GM12878 (cell line): ENCODE data around the gene CACNA1D. TPM values are rescaled to one million over a fixed set of nuclear protein-coding genes. Genes with fewer than 3 reads are reported as not detected.
"Not testable (repeated sequence)": the region's sequence is repeated elsewhere in the genome, so short reads cannot be mapped to it uniquely, and the experiment has no call there.

Experiments
- ATAC-seq: fragments of 200-7000 bp; cut with Tn5 transposase; 3 replicates; pipeline ENCODE4 v1.9.1; 2020; ENCODE audit warnings: mild to moderate bottlenecking, moderate library complexity
- BruUV-seq: library from RNA; stranded (reverse); fragments of 400-500 nt; replicated peaks from 2 replicates; lab custom pipeline; 2021; lab: Mats Ljungman, UMichigan
- CTCF ChIA-PET: fragments of 300-600 bp; sonication (Branson Sonifier 250); formaldehyde crosslinking; extraction: SDS; loops from one replicate; lab custom pipeline; 2021; ENCODE audit warnings: inconsistent platforms; lab: Yijun Ruan, JAX
- POLR2A ChIA-PET: fragments of 350-600 bp; formaldehyde crosslinking; extraction: SDS; loops from one replicate; lab custom pipeline; 2021; ENCODE audit warnings: inconsistent platforms; lab: Charles Lee
- RAD21 ChIA-PET: fragments of 300-600 bp; sonication (Branson Sonifier 250); formaldehyde crosslinking; loops from one replicate; lab custom pipeline; 2023; ENCODE audit warnings: antibody characterized with exemption; ENCODE audit not compliant: unreplicated experiment; lab: Charles Lee
- SMC1A ChIA-PET: fragments of 300-600 bp; sonication (Branson Sonifier 250); formaldehyde crosslinking; loops from one replicate; lab custom pipeline; 2023; ENCODE audit not compliant: unreplicated experiment, uncharacterized antibody; lab: Charles Lee
- DNase-seq: peaks from one replicate; pipeline ENCODE4 v3.0.0-alpha.2; 2011; ENCODE audit warnings: low read depth, low spot score
- FAIRE-seq: peaks from 3 replicates; lab custom pipeline; 2011; peaks lifted over from hg19 to GRCh38; lab: Jason Lieb, UNC
- H2AFZ ChIP-seq: 2 replicates; pipeline ENCODE4 v1.6.0; 2011; ENCODE audit warnings: low read depth, low read length, control low read depth; ENCODE audit not compliant: control insufficient read depth
- H3K27ac ChIP-seq: 2 replicates; pipeline ENCODE4 v1.5.1; 2011; ENCODE audit warnings: control low read depth; ENCODE audit not compliant: control insufficient read depth, insufficient read depth
- H3K27me3 ChIP-seq, 2 experiments: replicated peaks in 1 of 2; 2 replicates each; pipeline versions ENCODE4 v1.6.0 to v1.6.1; 2011; ENCODE audit warnings: low read length in 1 of 2; ENCODE audit not compliant: control insufficient read depth in 2 of 2, insufficient read depth in 2 of 2
- H3K36me3 ChIP-seq, 2 experiments: 2 replicates each; pipeline ENCODE4 v1.5.1; 2011; ENCODE audit warnings: low read length in 1 of 2; ENCODE audit not compliant: control insufficient read depth in 2 of 2, insufficient read depth in 2 of 2
- H3K4me1 ChIP-seq: 2 replicates; pipeline ENCODE4 v1.6.1; 2011; ENCODE audit warnings: mild to moderate bottlenecking, low read length, moderate library complexity, mixed read lengths; ENCODE audit not compliant: control insufficient read depth, insufficient read depth
- H3K4me2 ChIP-seq: 2 replicates; pipeline ENCODE4 v1.6.0; 2011; ENCODE audit warnings: control low read depth; ENCODE audit not compliant: control insufficient read depth, insufficient read depth
- H3K4me3 ChIP-seq: fragments of 200-600 bp; sonication (generic); 2 replicates; pipeline ENCODE4 v1.5.1; 2016
- H3K79me2 ChIP-seq: 2 replicates; pipeline ENCODE4 v1.6.0; 2011; ENCODE audit warnings: low read length; ENCODE audit not compliant: control insufficient read depth, insufficient read depth
- H3K9ac ChIP-seq: 2 replicates; pipeline ENCODE4 v1.8.0; 2011; ENCODE audit warnings: low read length, control low read depth, mixed read lengths; ENCODE audit not compliant: control insufficient read depth, insufficient read depth
- H3K9me3 ChIP-seq: replicated peaks from 3 replicates; pipeline ENCODE4 v1.5.1; 2011; ENCODE audit warnings: mild to moderate bottlenecking, low read length; ENCODE audit not compliant: control insufficient read depth, insufficient read depth
- H4K20me1 ChIP-seq: 2 replicates; pipeline ENCODE4 v1.6.0; 2011; ENCODE audit not compliant: control insufficient read depth, insufficient read depth
- BCL11A ChIP-seq: IDR thresholded peaks from 2 replicates; pipeline ENCODE4 v1.6.1; 2011; ENCODE audit warnings: low read depth, low read length
- CBFB ChIP-seq: IDR thresholded peaks from 2 replicates; pipeline ENCODE4 v1.6.1; 2016; ENCODE audit warnings: antibody characterized with exemption, low read depth
- HDGF ChIP-seq: fragments of 450-650 bp; IDR thresholded peaks from 2 replicates; pipeline ENCODE4 v1.6.1; 2016; ENCODE audit warnings: antibody characterized with exemption
- KAT2A ChIP-seq: conservative IDR thresholded peaks from 2 replicates; pipeline ENCODE4 v1.6.1; 2011; ENCODE audit warnings: low read depth, low read length; ENCODE audit not compliant: control insufficient read depth
- NRF1 ChIP-seq: conservative IDR thresholded peaks from 2 replicates; pipeline ENCODE4 v1.6.1; 2011; ENCODE audit warnings: mild to moderate bottlenecking, low read depth, low read length, improper control_type of control experiment
- ZNF274 ChIP-seq: IDR thresholded peaks from one replicate; pipeline ENCODE4 v1.8.0; 2011; ENCODE audit not compliant: insufficient read length, insufficient read depth
- WGBS: methylation state at CpG from one replicate; pipeline ENCODE4 v1.1.6; 2016; ENCODE audit warnings: low lambda C conversion rate; ENCODE audit not compliant: insufficient replicate concordance, insufficient coverage; ENCODE audit errors: missing lambda C conversion rate; 5-methylcytosine and 5-hydroxymethylcytosine counted together
- in situ Hi-C: fragments of 300-500 bp; cut with MboI; formaldehyde crosslinking; loops from 9 replicates; pipeline ENCODE4 v1.14.3; 2018; ENCODE audit warnings: mixed read lengths
- intact Hi-C: fragments of 100-400 bp; cut with micrococcal nuclease; formaldehyde crosslinking; loops from one replicate; pipeline ENCODE4 v1.14.2; 2022; ENCODE audit not compliant: unreplicated experiment
- polyA plus RNA-seq, 11 experiments: library from polyadenylated mRNA; depleted of rRNA in 4 of 11; unstranded in 6 of 11; stranded (reverse) in 5 of 11; fragments of >200 nt; fragmentation: Nextera tagmentation in 4 of 11; fragmentation: Illumina TruSeq in 1 of 11; extraction: Ambion mirVana in 4 of 11; extraction: Trizol in 1 of 11; gene quantifications; 1 replicate in 1 of 11; 2 replicates in 10 of 11; pipeline versions ENCODE4 v1.2.1 to v1.2.3, GENCODE V29; 2011 to 2016; ENCODE audit warnings: inconsistent platforms in 2 of 11, missing spikeins in 2 of 11, low read depth in 1 of 11
- total RNA-seq, 4 experiments: library from RNA; depleted of rRNA in 3 of 4; stranded (reverse); fragments of >200 nt in 3 of 4; fragmentation: Illumina TruSeq in 1 of 4; extraction: Trizol in 1 of 4; gene quantifications; 2 replicates each; pipeline versions ENCODE4 v1.2.1 to v1.2.3, GENCODE V29; 2013 to 2021

CACNA1D gene
- total and polyA plus RNA-seq, 10 of the 15 experiments (the other 5 are each of a cell fraction or from before 2014, with no cell fraction given) = 0.21 to 24.4 (median 1.6) TPM

DNA sequence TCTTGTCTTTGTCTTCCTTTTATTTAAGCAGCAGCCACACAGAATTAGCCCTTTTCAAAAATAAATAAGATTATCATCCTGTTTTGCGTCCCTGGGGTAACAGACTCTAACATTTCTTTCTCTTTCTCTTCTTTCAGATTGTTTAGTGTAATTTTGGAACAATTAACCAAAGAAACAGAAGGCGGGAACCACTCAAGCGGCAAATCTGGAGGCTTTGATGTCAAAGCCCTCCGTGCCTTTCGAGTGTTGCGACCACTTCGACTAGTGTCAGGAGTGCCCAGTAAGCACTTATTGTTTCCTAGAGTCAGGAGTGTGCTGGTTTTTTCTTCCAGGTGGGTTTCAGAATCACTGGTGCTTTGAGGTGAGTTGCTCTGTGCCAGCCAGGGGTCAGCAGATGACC, 165.6 kb downstream of the CACNA1D start:
- ChIA-PET RAD21 (no interaction called here), POLR2A (no interaction called here), CTCF (no interaction called here), SMC1A (no interaction called here)
- H3K4me3 ChIP-seq = no peak overlapping the region
- H3K27ac ChIP-seq = no peak overlapping the region
- no peaks in the 10 kb centered on the region for H3K79me2 ChIP-seq
- no peaks in the 10 kb centered on the region for H3K4me1 ChIP-seq
- H3K36me3 ChIP-seq = no peaks in the 10 kb centered on the region
- no peak for FAIRE-seq
- H2AFZ ChIP-seq = no peak overlapping the region
- H3K9me3 ChIP-seq = peaks cover 4% of the 10 kb centered on the region; the same call in 1 of the 3 replicates
- no peaks in the 10 kb centered on the region for H4K20me1 ChIP-seq
- no peak for TF ChIP-seq KAT2A
- TF ChIP-seq HDGF = no peak
- TF ChIP-seq BCL11A = no peak
- TF ChIP-seq CBFB = no peak
- TF ChIP-seq NRF1 = no peak
- intact Hi-C loops (no loop called here), in situ Hi-C loops (no loop called here)
- 68% methylated on average over 7 of the region's 7 CpGs for WGBS
- no TSS peak for BruUV-seq
- DNase-seq = no peak
- H3K27me3 ChIP-seq = no peaks in the 10 kb centered on the region
- ATAC-seq = no peak
- H3K9ac ChIP-seq = no peak overlapping the region
- no peak overlapping the region for H3K4me2 ChIP-seq

DNA sequence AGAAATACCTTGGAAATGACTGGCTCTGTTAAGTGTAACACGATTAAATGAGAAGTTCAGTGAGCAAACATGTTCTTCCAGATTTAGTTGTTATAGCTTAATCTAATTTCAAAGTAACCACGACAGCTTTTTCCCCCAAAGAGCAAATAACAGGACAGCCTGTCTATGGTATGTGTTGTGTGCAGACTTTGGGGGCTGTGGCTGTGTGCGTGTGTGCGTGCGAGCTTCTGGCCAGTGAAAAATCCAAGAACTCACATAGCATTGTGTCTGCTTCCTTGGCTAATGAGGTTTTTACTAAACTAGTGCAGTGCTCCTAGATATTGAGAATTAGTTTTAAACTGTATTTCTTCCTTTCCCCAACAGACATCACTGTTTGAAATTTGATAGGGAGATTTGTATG, 167.1 kb downstream of the CACNA1D start:
- Histone ChIP-seq H3K4me1 (no peaks in the 10 kb centered on the region), H3K9me3 (peaks cover 4% of the 10 kb centered on the region; the same call in 1 of the 3 replicates), H3K4me2 (no peak overlapping the region), H3K9ac (no peak overlapping the region), H3K27me3 (no peaks in the 10 kb centered on the region), H3K79me2 (no peaks in the 10 kb centered on the region), H3K4me3 (no peak overlapping the region), H2AFZ (no peak overlapping the region), H3K27ac (no peak overlapping the region), H3K36me3 (no peaks in the 10 kb centered on the region), H4K20me1 (no peaks in the 10 kb centered on the region)
- FAIRE-seq (no peak), DNase-seq (no peak), ATAC-seq (no peak)
- ChIA-PET CTCF (no interaction called here), SMC1A (no interaction called here), RAD21 (no interaction called here), POLR2A (no interaction called here)
- intact Hi-C loops = no loop called here
- no TSS peak for BruUV-seq
- 60% methylated on average over 5 of the region's 5 CpGs for WGBS
- in situ Hi-C loops = no loop called here
- TF ChIP-seq CBFB = no peak
- TF ChIP-seq ZNF274 = peak; percentile 29

DNA sequence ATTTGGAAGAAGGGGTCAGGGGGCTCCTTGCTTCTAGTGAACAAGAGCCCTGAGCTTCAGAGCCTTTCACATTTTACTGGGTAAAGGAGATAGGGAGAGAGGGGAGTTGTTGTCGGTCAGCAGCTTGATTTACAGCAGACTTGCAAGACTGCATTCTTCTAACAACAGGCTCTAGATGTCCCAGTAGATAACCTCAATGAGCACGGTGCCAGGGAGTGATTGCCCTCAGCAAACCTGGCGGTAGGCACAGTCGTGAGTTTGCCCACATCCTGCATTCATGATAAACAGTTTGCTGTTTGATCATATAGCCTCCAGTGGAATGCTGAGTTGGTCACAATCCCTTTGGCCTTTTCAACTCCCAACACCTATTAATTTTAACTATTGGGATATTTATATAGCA, 170.4 kb downstream of the CACNA1D start:
- H3K79me2 ChIP-seq, H2AFZ ChIP-seq, ATAC-seq, H3K27ac ChIP-seq, FAIRE-seq, H3K4me3 ChIP-seq, in situ Hi-C loops, DNase-seq, H3K36me3 ChIP-seq, H3K4me2 ChIP-seq, H4K20me1 ChIP-seq, RAD21 ChIA-PET, H3K9ac ChIP-seq, BruUV-seq, H3K4me1 ChIP-seq, H3K9me3 ChIP-seq, H3K27me3 ChIP-seq, intact Hi-C loops: not testable (repeated sequence)
- WGBS = 18% methylated on average over 4 of the region's 4 CpGs
- POLR2A ChIA-PET = interaction anchor here (0.6 kb wide), 1 partner anchor 192 kb away, joined by 3 read pairs; no protein-coding TSS in a partner anchor
- SMC1A ChIA-PET = interaction anchor here (0.8 to 1.3 kb wide), 2 partner anchors 21 to 65 kb away, joined by 3 read pairs; no protein-coding TSS in a partner anchor
- CTCF ChIA-PET = interaction anchor here (0.5 to 0.9 kb wide), 2 partner anchors 45 to 317 kb away, joined by 3 to 4 read pairs; partner anchors contain the start of gene DCP1A
